ENCODE data around the gene ADK. TPM values are rescaled to one million over a fixed set of nuclear protein-coding genes. Genes with fewer than 3 reads are reported as not detected.

ADK gene
- total and polyA plus RNA-seq, 2 of the 4 experiments (the other 2 are of a cell fraction), result 30.6 to 40.9 TPM

- ChIA-PET CTCF (no interaction called here), POLR2A (ENCODE audit: unreplicated experiment) (no interaction called here)
- no peak overlapping the region for H2BK20ac ChIP-seq (ENCODE audit: low read depth, low read length)
- H3K4ac ChIP-seq (ENCODE audit: low read depth, low read length), result no peak overlapping the region
- peaks cover 7% of the 10 kb centered on the region; the same call in 1 of the 2 replicates for H3K4me1 ChIP-seq (ENCODE audit: control insufficient read depth, insufficient read depth, low read length)
- 0 out of 2 replicates have a peak, but pooled peaks cover 3% of the 10 kb centered on the region for H3K9me1 ChIP-seq (ENCODE audit: insufficient read depth, low read length)
- no peak overlapping the region for H2AK9ac ChIP-seq (replicated peaks; ENCODE audit: low read depth, low read length, poor library complexity)
- TF ChIP-seq RCOR1 (IDR thresholded peaks at IDR 0.05; ENCODE audit: insufficient replicate concordance, low read length) (no peak), CTCF (conservative IDR thresholded peaks at IDR 0.05; ENCODE audit: low read depth, low read length) (no peak), SMC3 (IDR thresholded peaks at IDR 0.05; ENCODE audit: low read depth, low read length) (no peak), BHLHE40 (IDR thresholded peaks at IDR 0.05; ENCODE audit: low read depth, low read length) (no peak), POLR2A (IDR thresholded peaks at IDR 0.05; ENCODE audit: low read depth, low read length) (no peak), CEBPB (IDR thresholded peaks at IDR 0.05; ENCODE audit: low read depth, low read length) (no peak), USF2 (IDR thresholded peaks at IDR 0.05; ENCODE audit: low read depth, low read length) (no peak)
- no peak overlapping the region for H3K4me3 ChIP-seq (ENCODE audit: insufficient read depth, low read depth, low read length)
- H2BK120ac ChIP-seq (ENCODE audit: low read depth, low read length), result no peak overlapping the region
- H2BK5ac ChIP-seq (ENCODE audit: low read depth, low read length, poor library complexity, severe bottlenecking), result no peak overlapping the region
- no peaks in the 10 kb centered on the region for H3K27me3 ChIP-seq (ENCODE audit: control insufficient read depth, insufficient read depth, low read length)
- H4K91ac ChIP-seq (ENCODE audit: insufficient read depth, low read depth, low read length), result no peak overlapping the region
- H4K5ac ChIP-seq (ENCODE audit: low read depth, low read length), result no peak overlapping the region
- H3K79me1 ChIP-seq (ENCODE audit: low read depth in 1 of 2, low read length in 2 of 2), result peaks cover 3 to 8% of the 10 kb centered on the region in 2 experiments; a peak in 2 of 4 replicates
- no peak for DNase-seq
- WGBS, 2 experiments (ENCODE audit: extremely low coverage in 2 of 2, insufficient read length in 1 of 2), result no CpG with 5 or more reads among the region's 3 CpGs
- H3K18ac ChIP-seq (ENCODE audit: low read depth, low read length), result no peak overlapping the region
- no peak overlapping the region for H3K27ac ChIP-seq (ENCODE audit: insufficient read depth, low read length)
- no peak overlapping the region for H2AK5ac ChIP-seq (ENCODE audit: low read depth, low read length)
- H2AFZ ChIP-seq (replicated peaks; ENCODE audit: low read length, poor library complexity), result no peak overlapping the region
- no peak overlapping the region for H3K14ac ChIP-seq (replicated peaks; ENCODE audit: low read depth, low read length)
- in situ Hi-C loops (cut with MboI; ENCODE audit: low sequenced_read_pairs), result no loop called here
- no TSS peak for BruUV-seq (replicated peaks)
- no peak overlapping the region for H3K4me2 ChIP-seq (ENCODE audit: low read depth, low read length)
- H4K8ac ChIP-seq (ENCODE audit: low read depth in 2 of 2, low read length in 2 of 2), result no peak overlapping the region
- H3K36me3 ChIP-seq (ENCODE audit: control insufficient read depth, insufficient read depth, low read length), result no peaks in the 10 kb centered on the region
- no peak overlapping the region for H3K9ac ChIP-seq (ENCODE audit: low read depth, low read length)
- no peak overlapping the region for H2BK15ac ChIP-seq (ENCODE audit: low read depth, low read length)
- intact Hi-C loops (cut with micrococcal nuclease), result no loop called here
- ATAC-seq (ENCODE audit: low read depth), result no peak
- no peaks in the 10 kb centered on the region for H4K20me1 ChIP-seq (ENCODE audit: insufficient read depth, low read length)
- H3K23ac ChIP-seq (ENCODE audit: low read depth, low read length), result no peak overlapping the region
- no peak overlapping the region for H3K56ac ChIP-seq (ENCODE audit: extremely low read depth, insufficient read depth, low read length)
- dilution Hi-C loops (cut with HindIII; ENCODE audit: low sequenced_read_pairs, unreplicated experiment), result no loop called here
- no peaks in the 10 kb centered on the region for H3K9me3 ChIP-seq (ENCODE audit: control insufficient read depth, insufficient read depth, low read length)
These were observed 9.0 kb downstream of the ADK start for GRCh38 chr10:74160013-74160412.

Data from IMR-90 (cell line).